ENCODE data around the gene PHACTR1. TPM values are rescaled to one million over a fixed set of nuclear protein-coding genes. Genes with fewer than 3 reads are reported as not detected.
A peak's percentile ranks its signal among the peaks of the same experiment; 100 is the strongest.

Gene PHACTR1
- polyA plus RNA-seq, 3 donors: 6.1 to 26.9 (median 7.6) TPM

GRCh38 chr6:13272131-13273046 is 555.8 kb downstream of the PHACTR1 start:
- H3K4me3 Mint-ChIP-seq: peak overlapping the region; percentile 93 to 94
- H3K36me3 Mint-ChIP-seq: peaks cover 8 to 11% of the 10 kb centered on the region in 2 donors
- H3K27me3 ChIP-seq (ENCODE audit: control insufficient read depth in 2 of 2, insufficient read depth in 2 of 2, low read length in 2 of 2): no peaks in the 10 kb centered on the region
- peaks cover 0 to 2% (median 0%) of the 10 kb centered on the region in 3 donors for H3K27me3 Mint-ChIP-seq (ENCODE audit: low read depth in 3 of 3)
- WGBS (ENCODE audit: insufficient coverage): 2% methylated on average over 19 of the region's 24 CpGs
- peak; percentile 88 to 96 (median 95) for DNase-seq
- H3K4me1 ChIP-seq (ENCODE audit: control insufficient read depth in 1 of 2, insufficient read depth in 2 of 2, low read length in 2 of 2): peaks cover 64 to 73% of the 10 kb centered on the region in 2 donors
- H3K27ac ChIP-seq (ENCODE audit: low read depth in 1 of 2, low read length in 2 of 2): peak overlapping the region; percentile 84 to 92
- H3K4me2 ChIP-seq (replicated peaks; ENCODE audit: extremely low read depth, low read length, poor library complexity, severe bottlenecking): peak overlapping the region; percentile 86
- H3K9me3 Mint-ChIP-seq: peaks cover 0 to 2% (median 0%) of the 10 kb centered on the region in 7 donors
- H3K79me2 ChIP-seq (ENCODE audit: insufficient read depth, low read length): peaks cover 51% of the 10 kb centered on the region
- H3K9me3 ChIP-seq (replicated peaks in 1 of 2; ENCODE audit: control insufficient read depth in 1 of 2, insufficient read depth in 1 of 2, low read length in 2 of 2): no peaks in the 10 kb centered on the region
- peak overlapping the region; percentile 76 for H3K9ac ChIP-seq (ENCODE audit: insufficient read depth, low read length, poor library complexity, severe bottlenecking)
- H3K27ac Mint-ChIP-seq: peak overlapping the region; percentile 97 to 99 (median 99)
- H4K20me1 ChIP-seq (ENCODE audit: insufficient read depth, low read length): no peaks in the 10 kb centered on the region
- H3K36me3 ChIP-seq (replicated peaks in 1 of 2; ENCODE audit: control insufficient read depth in 1 of 2, insufficient read depth in 2 of 2, low read length in 2 of 2): peaks cover 2 to 5% of the 10 kb centered on the region in 2 donors
- H2AFZ ChIP-seq (ENCODE audit: insufficient read depth, low read depth, low read length, poor library complexity, severe bottlenecking): peak overlapping the region; percentile 25
- intact Hi-C loops (cut with micrococcal nuclease): loop anchor here (2.0 to 5.0 kb wide), 2 partner anchors 30 to 55 kb away; partner anchors contain the start of gene TBC1D7 (in 1 of the 2)
- peaks cover 71% of the 10 kb centered on the region for H3K4me1 Mint-ChIP-seq
- peak overlapping the region; percentile 46 to 100 (median 74) for H3K4me3 ChIP-seq (replicated peaks in 1 of 3; ENCODE audit: low read depth in 2 of 3, low read length in 3 of 3)
- TF ChIP-seq, protein P1, sequence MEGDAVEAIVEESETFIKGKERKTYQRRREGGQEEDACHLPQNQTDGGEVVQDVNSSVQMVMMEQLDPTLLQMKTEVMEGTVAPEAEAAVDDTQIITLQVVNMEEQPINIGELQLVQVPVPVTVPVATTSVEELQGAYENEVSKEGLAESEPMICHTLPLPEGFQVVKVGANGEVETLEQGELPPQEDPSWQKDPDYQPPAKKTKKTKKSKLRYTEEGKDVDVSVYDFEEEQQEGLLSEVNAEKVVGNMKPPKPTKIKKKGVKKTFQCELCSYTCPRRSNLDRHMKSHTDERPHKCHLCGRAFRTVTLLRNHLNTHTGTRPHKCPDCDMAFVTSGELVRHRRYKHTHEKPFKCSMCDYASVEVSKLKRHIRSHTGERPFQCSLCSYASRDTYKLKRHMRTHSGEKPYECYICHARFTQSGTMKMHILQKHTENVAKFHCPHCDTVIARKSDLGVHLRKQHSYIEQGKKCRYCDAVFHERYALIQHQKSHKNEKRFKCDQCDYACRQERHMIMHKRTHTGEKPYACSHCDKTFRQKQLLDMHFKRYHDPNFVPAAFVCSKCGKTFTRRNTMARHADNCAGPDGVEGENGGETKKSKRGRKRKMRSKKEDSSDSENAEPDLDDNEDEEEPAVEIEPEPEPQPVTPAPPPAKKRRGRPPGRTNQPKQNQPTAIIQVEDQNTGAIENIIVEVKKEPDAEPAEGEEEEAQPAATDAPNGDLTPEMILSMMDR (IDR thresholded peaks at IDR 0.05): no peak

GRCh38 chr6:13273202-13273930 is 556.8 kb downstream of the PHACTR1 start:
- Histone ChIP-seq H2AFZ (ENCODE audit: insufficient read depth, low read depth, low read length, poor library complexity, severe bottlenecking) (no peak overlapping the region), H3K4me2 (replicated peaks; ENCODE audit: extremely low read depth, low read length, poor library complexity, severe bottlenecking) (peak overlapping the region; percentile 86), H3K4me3 (replicated peaks in 1 of 3; ENCODE audit: low read depth in 2 of 3, low read length in 3 of 3) (peak overlapping the region; percentile 46 to 100 (median 74)), H3K9me3 (replicated peaks in 1 of 2; ENCODE audit: control insufficient read depth in 1 of 2, insufficient read depth in 1 of 2, low read length in 2 of 2) (no peaks in the 10 kb centered on the region), H3K9ac (ENCODE audit: insufficient read depth, low read length, poor library complexity, severe bottlenecking) (peak overlapping the region; percentile 76), H3K36me3 (replicated peaks in 1 of 2; ENCODE audit: control insufficient read depth in 1 of 2, insufficient read depth in 2 of 2, low read length in 2 of 2) (peaks cover 2 to 10% of the 10 kb centered on the region in 2 donors), H3K27ac (ENCODE audit: low read depth in 1 of 2, low read length in 2 of 2) (peak overlapping the region; percentile 84 to 92), H3K79me2 (ENCODE audit: insufficient read depth, low read length) (peaks cover 60% of the 10 kb centered on the region), H3K4me1 (ENCODE audit: control insufficient read depth in 1 of 2, insufficient read depth in 2 of 2, low read length in 2 of 2) (peaks cover 64 to 71% of the 10 kb centered on the region in 2 donors), H4K20me1 (ENCODE audit: insufficient read depth, low read length) (no peaks in the 10 kb centered on the region), H3K27me3 (ENCODE audit: control insufficient read depth in 2 of 2, insufficient read depth in 2 of 2, low read length in 2 of 2) (no peaks in the 10 kb centered on the region)
- Mint-ChIP-seq H3K4me3 (peak overlapping the region; percentile 93 to 94), H3K4me1 (peaks cover 73% of the 10 kb centered on the region), H3K27ac (peak overlapping the region; percentile 97 to 99 (median 99)), H3K9me3 (peaks cover 0 to 2% (median 0%) of the 10 kb centered on the region in 7 donors), H3K27me3 (ENCODE audit: low read depth in 3 of 3) (peaks cover 0 to 2% (median 0%) of the 10 kb centered on the region in 3 donors), H3K36me3 (peaks cover 16 to 17% of the 10 kb centered on the region in 2 donors)
- no CpG with 5 or more reads among the region's 10 CpGs for WGBS (ENCODE audit: insufficient coverage)
- peak; percentile 37 to 55 (median 44) for DNase-seq
- TF ChIP-seq, protein P1 (IDR thresholded peaks at IDR 0.05): no peak
- intact Hi-C loops (cut with micrococcal nuclease): loop anchor here (2.0 to 5.0 kb wide), 2 partner anchors 29 to 54 kb away; partner anchors contain the start of gene TBC1D7 (in 1 of the 2)

All from CD14-positive monocyte (primary cell).